Mucosa of rectum (tissue), 2 donors: Measurements from ENCODE around the gene TFR2.

Experiments
- H3K27ac ChIP-seq, 2 donors: one replicate each; pipeline ENCODE4 v1.7.0; 2013; ENCODE audit warnings: inconsistent platforms in 2 of 2, low read depth in 2 of 2, low read length in 2 of 2
- H3K27me3 ChIP-seq, 2 donors: one replicate each; pipeline ENCODE4 v1.7.0; 2013; ENCODE audit warnings: low read length in 2 of 2; ENCODE audit not compliant: control insufficient read depth in 2 of 2, insufficient read depth in 2 of 2
- H3K36me3 ChIP-seq, 2 donors: one replicate each; pipeline ENCODE4 v1.7.0; 2013; ENCODE audit warnings: low read length in 2 of 2; ENCODE audit not compliant: control insufficient read depth in 2 of 2, insufficient read depth in 2 of 2
- H3K4me1 ChIP-seq, 2 donors: one replicate each; pipeline ENCODE4 v1.7.0; 2013; ENCODE audit warnings: low read length in 2 of 2, mild to moderate bottlenecking in 1 of 2; ENCODE audit not compliant: control insufficient read depth in 2 of 2, insufficient read depth in 2 of 2
- H3K4me3 ChIP-seq, 2 donors: one replicate each; pipeline ENCODE4 v1.7.0; 2013; ENCODE audit warnings: low read length in 2 of 2
- H3K9ac ChIP-seq, 2 donors: one replicate each; pipeline ENCODE4 v1.7.0; 2013; ENCODE audit warnings: low read length in 2 of 2, low read depth in 1 of 2, mild to moderate bottlenecking in 1 of 2
- H3K9me3 ChIP-seq, 2 donors: one replicate each; pipeline ENCODE4 v1.7.0; 2013; ENCODE audit warnings: low read length in 2 of 2; ENCODE audit not compliant: control insufficient read depth in 2 of 2
- donor health status: healthy.
- donor health status: Normal muscosa, but diverticular disease.

TFR2 gene

DNA sequence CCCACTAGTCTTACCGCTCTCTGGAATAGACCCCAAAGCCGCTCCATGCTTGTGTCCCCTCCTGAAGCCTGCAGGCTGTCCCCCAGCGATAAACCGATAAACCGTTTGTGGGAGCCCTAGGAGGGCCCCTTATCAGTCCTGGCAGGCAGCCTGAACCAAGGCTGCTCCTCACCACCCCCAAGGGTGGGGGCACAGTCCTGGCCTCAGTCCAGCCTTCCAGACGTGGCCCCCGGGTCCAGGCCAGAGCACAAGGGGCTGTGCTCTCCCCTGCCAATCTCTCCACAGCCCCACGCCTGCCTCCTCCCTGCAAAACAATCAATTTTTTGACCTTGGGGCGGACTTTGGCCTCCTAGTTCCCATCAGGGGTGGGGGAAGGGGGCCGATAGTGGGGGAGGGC is at the start of gene TFR2:
TSS of gene TFR2 (minus strand) at position 90 of the 397 bp plus-strand sequence. CDS start at position 47, 43 bp downstream.
- no peak within 1 kb of the TSS for H3K9ac ChIP-seq
- no peaks in the 10 kb centered on the region for H3K36me3 ChIP-seq
- H3K9me3 ChIP-seq = no peaks in the 10 kb centered on the region
- peaks cover 0 to 4% of the 10 kb centered on the region in 2 donors for H3K27me3 ChIP-seq
- no peak within 1 kb of the TSS for H3K27ac ChIP-seq
- no peak within 1 kb of the TSS for H3K4me3 ChIP-seq
- no peaks in the 10 kb centered on the region for H3K4me1 ChIP-seq

DNA sequence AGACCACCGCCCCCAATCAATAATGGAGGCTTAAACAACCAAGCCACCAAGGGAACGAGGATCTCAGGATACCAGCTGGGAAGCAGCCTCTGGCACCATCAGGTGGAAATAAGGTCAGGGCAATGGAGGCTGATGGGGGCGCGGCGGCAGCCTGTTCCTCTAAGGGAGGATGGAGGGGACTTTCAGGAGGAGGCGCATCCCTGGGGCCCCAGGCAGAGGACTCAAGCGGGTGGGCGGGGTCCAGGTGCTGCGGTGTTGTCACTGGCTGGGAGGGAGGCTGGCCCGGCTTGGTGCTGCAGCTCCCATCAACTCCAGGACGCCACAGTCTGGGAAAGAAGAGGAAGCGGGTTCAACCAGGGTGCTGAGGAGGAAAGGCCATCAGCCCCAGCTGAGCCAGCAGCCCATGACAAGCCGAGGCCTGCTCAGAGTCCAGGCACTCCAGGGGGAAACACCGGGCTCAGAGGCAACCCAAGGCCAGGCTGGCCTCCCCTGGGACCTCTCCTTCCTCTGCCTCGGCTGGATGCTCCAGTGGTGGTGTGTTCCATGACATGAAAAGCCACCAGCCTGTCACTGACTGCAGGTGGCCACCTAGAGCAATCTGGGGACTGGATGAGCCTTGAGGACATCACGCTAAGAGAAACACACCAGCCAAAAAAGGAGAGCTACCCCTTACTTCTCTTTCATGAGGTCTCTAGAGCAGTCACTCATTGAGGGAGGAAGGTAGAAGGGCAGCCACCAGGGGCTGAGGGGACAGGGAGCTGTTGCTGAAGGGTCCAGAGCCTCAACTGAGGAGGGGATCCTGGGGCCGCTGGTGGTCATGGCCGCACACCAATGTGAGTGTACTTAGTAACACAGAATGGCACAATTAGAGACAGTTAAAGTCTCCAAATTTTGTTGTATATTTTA is 48.1 kb upstream of the TFR2 start:
- Histone ChIP-seq H3K4me3 (no peak overlapping the region), H3K4me1 (peaks cover 16 to 19% of the 10 kb centered on the region in 2 donors), H3K36me3 (peaks cover 35 to 38% of the 10 kb centered on the region in 2 donors), H3K27me3 (no peaks in the 10 kb centered on the region), H3K9me3 (no peaks in the 10 kb centered on the region), H3K9ac (no peak overlapping the region), H3K27ac (no peak overlapping the region)

DNA sequence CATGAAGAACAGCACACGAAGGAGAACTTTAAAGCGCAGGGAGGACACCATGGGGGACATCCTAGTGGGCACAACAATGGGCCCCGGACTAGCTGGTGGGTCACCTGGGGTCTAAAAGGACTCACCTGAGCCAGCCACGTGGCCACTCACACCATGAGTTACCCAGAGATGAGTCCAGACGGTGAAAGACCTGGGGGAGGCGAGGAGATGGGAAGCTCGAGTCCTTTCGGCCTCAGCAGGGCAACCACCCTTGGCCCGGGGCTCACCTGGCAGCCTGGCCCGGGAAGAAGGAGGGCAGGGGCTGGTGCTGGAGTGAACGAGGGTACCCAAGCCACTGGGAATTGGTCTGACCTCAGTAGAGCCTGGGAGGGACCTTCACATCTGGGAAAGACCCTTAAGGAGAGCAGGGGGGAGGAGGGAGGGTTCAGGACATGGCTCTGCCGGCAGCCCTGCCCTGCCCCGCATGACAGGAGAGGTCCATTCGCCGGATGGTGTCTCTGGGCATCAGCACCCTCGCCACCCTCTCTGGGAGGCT is 47.0 kb upstream of the TFR2 start:
- Histone ChIP-seq H3K4me1 (peaks cover 16 to 19% of the 10 kb centered on the region in 2 donors), H3K4me3 (no peak overlapping the region)

DNA sequence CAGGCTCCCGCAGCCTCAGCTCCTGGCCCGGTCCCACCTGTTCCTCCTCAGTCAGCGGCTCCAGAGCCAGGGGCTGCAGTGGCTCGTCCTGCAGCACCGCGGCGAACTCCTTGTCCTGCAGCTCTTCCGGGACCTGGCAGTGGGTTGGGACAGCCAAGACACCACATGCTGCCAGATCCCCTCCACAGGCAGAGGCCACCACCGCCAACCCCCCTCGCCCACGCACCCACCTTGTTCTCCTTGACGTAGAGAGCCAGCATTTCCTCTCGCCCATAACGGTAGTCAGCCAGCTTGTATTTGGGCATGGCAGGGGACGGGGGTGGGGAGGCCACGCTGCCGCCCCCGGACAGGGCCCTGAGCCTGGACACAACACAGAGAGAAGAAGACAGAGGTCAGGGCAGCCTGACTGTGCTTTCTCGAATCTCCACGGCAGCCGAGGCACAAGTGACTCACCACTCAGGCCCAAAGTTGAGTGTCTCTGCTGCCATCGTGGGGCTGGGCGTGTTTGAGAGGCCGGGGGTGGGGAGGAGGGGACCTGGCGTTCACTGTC is 46.5 kb upstream of the TFR2 start:
- H3K27ac ChIP-seq = no peak overlapping the region
- H3K4me3 ChIP-seq = no peak overlapping the region
- no peak overlapping the region for H3K9ac ChIP-seq
- peaks cover 14% of the 10 kb centered on the region in 2 donors for H3K4me1 ChIP-seq
- no peaks in the 10 kb centered on the region for H3K9me3 ChIP-seq
- H3K27me3 ChIP-seq = no peaks in the 10 kb centered on the region
- H3K36me3 ChIP-seq = peaks cover 46 to 50% of the 10 kb centered on the region in 2 donors

More for the DNA sequence above, 47.0 kb upstream of the TFR2 start:
- no peak overlapping the region for H3K27ac ChIP-seq
- H3K9ac ChIP-seq = no peak overlapping the region
- H3K9me3 ChIP-seq = no peaks in the 10 kb centered on the region
- H3K36me3 ChIP-seq = peaks cover 42 to 45% of the 10 kb centered on the region in 2 donors
- H3K27me3 ChIP-seq = no peaks in the 10 kb centered on the region

DNA sequence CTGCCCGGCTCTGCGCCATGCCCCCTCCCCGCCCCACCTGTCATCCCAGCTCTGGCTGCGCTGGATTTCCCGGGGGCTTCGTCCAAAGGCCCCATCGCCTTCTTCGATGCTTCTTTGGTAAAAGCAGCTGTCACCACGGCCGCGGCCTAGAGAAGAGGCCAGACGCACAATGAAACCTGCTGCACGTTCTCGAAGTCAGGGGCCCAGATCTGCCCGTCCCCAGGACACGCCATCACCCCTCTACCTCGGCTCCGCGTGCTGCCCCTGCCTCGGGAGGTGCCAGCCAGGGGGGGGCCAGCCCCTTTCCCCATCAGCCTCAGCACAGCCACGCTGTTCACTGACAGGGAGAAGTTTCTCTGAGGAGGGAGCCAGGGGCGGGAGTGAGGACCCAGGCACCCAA is 45.9 kb upstream of the TFR2 start:
- Histone ChIP-seq H3K4me3 (no peak overlapping the region), H3K9me3 (no peaks in the 10 kb centered on the region), H3K27ac (no peak overlapping the region), H3K9ac (no peak overlapping the region), H3K36me3 (peaks cover 50 to 52% of the 10 kb centered on the region in 2 donors), H3K27me3 (no peaks in the 10 kb centered on the region), H3K4me1 (peaks cover 8 to 9% of the 10 kb centered on the region in 2 donors)

DNA sequence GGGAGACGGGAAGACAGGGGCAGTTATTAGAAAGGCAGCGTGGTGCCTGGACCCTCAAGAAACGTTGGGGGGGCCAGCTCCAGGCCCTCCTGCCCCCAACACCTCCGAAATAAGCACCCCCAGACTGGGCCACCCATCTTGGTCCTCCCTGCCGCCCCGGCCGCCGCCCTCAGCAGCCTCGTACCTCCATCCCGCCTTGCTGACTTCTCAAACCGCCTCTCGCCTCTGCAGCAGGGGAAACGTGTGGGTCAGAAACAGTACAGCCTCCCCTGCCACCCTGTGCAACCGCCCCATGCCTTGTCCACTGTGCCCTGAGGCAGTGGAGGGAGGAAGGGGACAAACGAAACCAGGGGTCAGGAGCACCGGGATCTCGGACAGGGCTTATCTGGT is 45.5 kb upstream of the TFR2 start:
- H3K4me1 ChIP-seq = peaks cover 4 to 5% of the 10 kb centered on the region in 2 donors
- H3K27ac ChIP-seq = no peak overlapping the region
- H3K36me3 ChIP-seq = peaks cover 54 to 56% of the 10 kb centered on the region in 2 donors
- H3K27me3 ChIP-seq = no peaks in the 10 kb centered on the region
- no peak overlapping the region for H3K4me3 ChIP-seq
- no peak overlapping the region for H3K9ac ChIP-seq
- no peaks in the 10 kb centered on the region for H3K9me3 ChIP-seq

DNA sequence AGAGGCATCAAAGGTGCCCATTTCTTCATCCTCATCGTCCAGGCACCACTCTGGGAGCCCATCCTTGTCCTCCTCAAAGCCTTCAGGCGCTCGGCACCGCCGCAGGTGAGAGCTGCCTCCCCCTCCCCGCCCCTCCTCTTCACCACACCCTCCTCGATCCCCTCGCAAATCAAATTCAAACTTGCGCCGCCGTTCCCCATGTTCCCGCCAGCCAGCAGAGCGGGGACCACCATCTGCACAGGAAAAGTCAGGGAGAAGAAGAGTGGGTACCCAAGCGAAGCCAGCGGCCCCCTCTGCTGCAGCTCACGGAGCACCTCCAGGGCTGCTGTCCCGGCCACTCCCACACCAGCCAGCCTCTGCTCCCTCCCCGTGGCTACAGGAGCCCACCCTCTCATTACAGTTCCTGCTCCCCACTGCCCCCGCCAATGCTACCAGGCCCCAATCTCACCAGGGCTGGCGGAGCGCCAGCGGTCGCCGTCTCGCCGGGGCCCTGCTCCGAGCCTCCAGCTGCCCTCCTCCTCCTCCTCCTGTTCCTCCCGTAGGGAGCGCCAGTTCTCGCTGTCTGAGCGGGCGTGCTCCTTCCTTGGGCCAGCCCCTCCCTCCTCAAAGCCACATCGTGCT is 45.0 kb upstream of the TFR2 start:
- H3K36me3 ChIP-seq = peaks cover 58 to 60% of the 10 kb centered on the region in 2 donors
- H3K4me3 ChIP-seq = no peak overlapping the region
- no peaks in the 10 kb centered on the region for H3K9me3 ChIP-seq
- H3K9ac ChIP-seq = no peak overlapping the region
- no peaks in the 10 kb centered on the region for H3K27me3 ChIP-seq
- no peak overlapping the region for H3K27ac ChIP-seq
- no peaks in the 10 kb centered on the region for H3K4me1 ChIP-seq

DNA sequence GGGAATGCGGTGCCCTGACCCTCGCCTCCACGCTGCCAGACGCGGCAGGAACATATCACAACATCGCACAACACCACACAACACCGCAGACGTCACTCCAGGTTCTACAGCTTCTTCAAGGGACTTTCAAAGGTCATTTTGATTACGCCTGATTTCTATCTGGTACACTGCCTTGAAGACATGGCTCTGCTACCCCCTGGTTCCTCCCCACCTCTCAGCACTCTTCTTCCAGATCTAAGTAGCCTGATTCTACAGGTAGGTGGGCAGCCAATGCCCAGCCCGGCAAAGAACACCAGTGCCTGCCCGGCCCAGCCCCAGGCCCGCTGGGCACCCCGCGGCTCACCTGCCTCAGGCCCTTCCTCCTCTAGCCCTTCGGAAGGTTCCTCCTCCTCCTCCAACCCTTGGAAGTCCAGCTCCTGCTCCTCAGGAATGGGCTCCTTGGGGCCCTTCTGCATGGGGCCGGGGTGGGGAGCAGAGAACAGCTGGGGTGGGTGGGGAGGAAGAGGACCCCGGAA is 44.3 kb upstream of the TFR2 start:
- no peak overlapping the region for H3K27ac ChIP-seq
- H3K36me3 ChIP-seq = peaks cover 58 to 60% of the 10 kb centered on the region in 2 donors
- no peaks in the 10 kb centered on the region for H3K27me3 ChIP-seq
- no peaks in the 10 kb centered on the region for H3K9me3 ChIP-seq
- H3K9ac ChIP-seq = no peak overlapping the region
- no peak overlapping the region for H3K4me3 ChIP-seq
- H3K4me1 ChIP-seq = no peaks in the 10 kb centered on the region

DNA sequence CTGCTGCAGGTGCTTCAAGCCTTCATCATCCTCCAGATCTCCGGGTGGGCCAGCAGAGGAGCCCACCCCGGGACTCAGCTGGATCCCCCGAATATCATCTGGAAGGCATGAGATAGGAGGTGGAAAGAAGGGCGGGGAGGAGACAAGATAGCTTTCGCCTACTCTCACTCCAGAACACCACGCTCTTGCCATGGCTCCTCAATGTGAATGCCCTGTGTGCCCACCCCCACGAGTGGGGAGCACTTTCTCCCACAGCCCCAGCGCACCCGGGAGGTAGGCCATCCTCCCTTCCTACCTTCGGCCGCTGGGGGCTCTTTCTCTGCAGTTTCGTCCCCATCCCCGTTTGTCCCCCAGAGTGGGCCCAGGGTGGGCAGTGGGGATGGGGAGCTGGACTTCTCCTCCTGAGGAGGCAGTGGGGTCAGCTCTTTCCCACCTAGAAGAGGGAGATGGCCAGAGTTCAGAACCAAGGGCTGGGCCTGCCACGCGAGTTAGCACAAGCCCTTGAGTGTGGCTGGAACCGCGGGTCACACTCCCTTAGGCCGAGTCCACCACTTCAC is 43.8 kb upstream of the TFR2 start:
- Histone ChIP-seq H3K9me3 (no peaks in the 10 kb centered on the region), H3K4me1 (no peaks in the 10 kb centered on the region), H3K9ac (no peak overlapping the region), H3K27me3 (no peaks in the 10 kb centered on the region), H3K27ac (no peak overlapping the region), H3K36me3 (peaks cover 60 to 61% of the 10 kb centered on the region in 2 donors), H3K4me3 (no peak overlapping the region)
